K562 (cell line): ENCODE measurements around the gene EPN3. TPM values are rescaled to one million over a fixed set of nuclear protein-coding genes. Genes with fewer than 3 reads are reported as not detected.

Source experiments
- ATF7 ChIP-seq: fragments of 450-650 bp; IDR thresholded peaks from 2 replicates; pipeline ENCODE4 v1.7.1; 2014; ENCODE audit warnings: mild to moderate bottlenecking, moderate library complexity
- BRCA1 ChIP-seq, 2 experiments: fragments of 450-650 bp in 1 of 2; sonication (generic) in 1 of 2; formaldehyde crosslinking in 1 of 2; IDR thresholded peaks; 2 replicates each; pipeline versions ENCODE4 v1.5.0 to v1.6.1; 2017 to 2020; ENCODE audit warnings: mild to moderate bottlenecking in 1 of 2, missing genetic modification reagents in 1 of 2
- CBX1 ChIP-seq: sonication (generic); IDR thresholded peaks from 2 replicates; pipeline ENCODE4 v1.6.1; 2016; ENCODE audit warnings: antibody characterized with exemption, low read depth, mild to moderate bottlenecking
- CCAR2 ChIP-seq: fragments of 200-400 bp; formaldehyde crosslinking; IDR thresholded peaks from 2 replicates; pipeline ENCODE4 v1.6.1; 2017; ENCODE audit warnings: mild to moderate bottlenecking, low read depth, low read length
- CHCHD3 ChIP-seq: fragments of 250-450 bp; sonication (Bioruptor Pico); IDR thresholded peaks from 2 replicates; pipeline ENCODE4 v2.1.2; 2022; ENCODE audit warnings: mild to moderate bottlenecking
- ELF4 ChIP-seq: fragments of 450-650 bp; formaldehyde crosslinking; IDR thresholded peaks from 2 replicates; pipeline ENCODE4 v1.4.0; 2022; ENCODE audit warnings: missing genetic modification characterization
- GABPB2 ChIP-seq: fragments of 250-450 bp; sonication (Bioruptor Pico); conservative IDR thresholded peaks from 2 replicates; pipeline ENCODE4 v1.5.1; 2021; ENCODE audit warnings: mild to moderate bottlenecking
- HEY1 ChIP-seq: fragments of 250-450 bp; sonication (Bioruptor Pico); IDR thresholded peaks from 2 replicates; pipeline ENCODE4 v1.5.0; 2020; ENCODE audit warnings: mild to moderate bottlenecking, moderate library complexity, borderline replicate concordance
- HIVEP1 ChIP-seq: fragments of 250-450 bp; sonication (Bioruptor Pico); IDR thresholded peaks from 2 replicates; pipeline ENCODE4 v1.4.0; 2020; ENCODE audit warnings: mild to moderate bottlenecking
- HLTF ChIP-seq: fragments of 450-650 bp; IDR thresholded peaks from 2 replicates; pipeline ENCODE4 v1.6.1; 2016
- HOXB6 ChIP-seq: fragments of 250-450 bp; sonication (Bioruptor Pico); IDR thresholded peaks from 2 replicates; pipeline ENCODE4 v1.5.1; 2022; ENCODE audit warnings: mild to moderate bottlenecking, borderline replicate concordance
- KLF10 ChIP-seq: fragments of 250-450 bp; sonication (Bioruptor Pico); IDR thresholded peaks from 2 replicates; pipeline ENCODE4 v1.6.1; 2021; ENCODE audit warnings: matching md5 sums
- MEF2A ChIP-seq: IDR thresholded peaks from 2 replicates; pipeline ENCODE4 v1.6.1; 2011; ENCODE audit warnings: low read depth, mild to moderate bottlenecking, low read length, moderate library complexity; ENCODE audit not compliant: control insufficient read depth
- NR2F6 ChIP-seq: fragments of 450-650 bp; formaldehyde crosslinking; IDR thresholded peaks from 2 replicates; pipeline ENCODE4 v1.4.0; 2020; ENCODE audit warnings: mild to moderate bottlenecking
- NUFIP1 ChIP-seq: fragments of 450-650 bp; IDR thresholded peaks from 2 replicates; pipeline ENCODE4 v1.6.1; 2018; ENCODE audit not compliant: partially characterized antibody
- PML ChIP-seq: IDR thresholded peaks from 2 replicates; pipeline ENCODE4 v1.6.1; 2012; ENCODE audit warnings: low read length, inconsistent platforms
- SMARCE1 ChIP-seq: fragments of 450-650 bp; IDR thresholded peaks from 2 replicates; pipeline ENCODE4 v1.7.1; 2016; ENCODE audit warnings: mild to moderate bottlenecking
- THAP12 ChIP-seq: fragments of 250-450 bp; sonication (Bioruptor Pico); IDR thresholded peaks from 2 replicates; pipeline ENCODE4 v1.9.0; 2021; ENCODE audit warnings: mild to moderate bottlenecking, inconsistent platforms
- TOE1 ChIP-seq, 2 experiments: fragments of 450-650 bp in 1 of 2; sonication (generic) in 1 of 2; formaldehyde crosslinking in 1 of 2; IDR thresholded peaks; 2 replicates each; pipeline versions ENCODE4 v1.7.1 to v1.8.0; 2016 to 2022; ENCODE audit warnings: borderline replicate concordance in 2 of 2, mild to moderate bottlenecking in 2 of 2, antibody characterized with exemption in 1 of 2, inconsistent platforms in 1 of 2, low read depth in 1 of 2, missing genetic modification reagents in 1 of 2, moderate library complexity in 1 of 2
- XRCC5 ChIP-seq: fragments of 200-400 bp; formaldehyde crosslinking; IDR thresholded peaks from 2 replicates; pipeline ENCODE4 v1.6.1; 2017; ENCODE audit warnings: low read depth, mild to moderate bottlenecking, low read length
- ZFPM2 ChIP-seq: fragments of 250-450 bp; sonication (Bioruptor Pico); IDR thresholded peaks from 2 replicates; pipeline ENCODE4 v1.5.1; 2022; ENCODE audit warnings: mild to moderate bottlenecking
- ZNF311 ChIP-seq: fragments of 250-450 bp; sonication (Bioruptor Pico); IDR thresholded peaks from 2 replicates; pipeline ENCODE4 v1.4.0; 2020; ENCODE audit warnings: mild to moderate bottlenecking, moderate library complexity
- ZNF445 ChIP-seq: fragments of 250-450 bp; sonication (Bioruptor Pico); IDR thresholded peaks from 2 replicates; pipeline ENCODE4 v1.4.0; 2020; ENCODE audit warnings: low read depth, mild to moderate bottlenecking, moderate library complexity
- ZNF764 ChIP-seq: fragments of 250-450 bp; sonication (Bioruptor Pico); IDR thresholded peaks from 2 replicates; pipeline ENCODE4 v1.4.0; 2020; ENCODE audit warnings: low read depth, mild to moderate bottlenecking, moderate library complexity
- polyA plus RNA-seq, 8 experiments: library from polyadenylated mRNA; depleted of rRNA in 4 of 8; stranded (reverse) in 5 of 8; unstranded in 3 of 8; fragments of >200 nt; fragmentation: Nextera tagmentation in 2 of 8; fragmentation: Illumina TruSeq in 1 of 8; extraction: Ambion mirVana in 2 of 8; extraction: Trizol in 1 of 8; gene quantifications; 2 replicates each; pipeline versions ENCODE4 v1.2.1 to v1.2.3, GENCODE V29; 2011 to 2014; ENCODE audit warnings: inconsistent platforms in 1 of 8, missing spikeins in 1 of 8
- total RNA-seq, 7 experiments: library from RNA; depleted of rRNA in 6 of 7; stranded (reverse); fragments of >200 nt in 6 of 7; fragmentation: Illumina TruSeq in 2 of 7; extraction: Trizol in 2 of 7; gene quantifications; 2 replicates each; pipeline versions ENCODE4 v1.2.1 to v1.2.3, GENCODE V29; 2011 to 2021; ENCODE audit warnings: low replicate concordance in 1 of 7
- TF ChIP-seq, protein P1 (sequence below): sonication (generic); formaldehyde crosslinking; IDR thresholded peaks from 2 replicates; pipeline ENCODE4 v1.8.1; 2022; ENCODE audit warnings: missing genetic modification reagents
- TF ChIP-seq, protein P2 (sequence below): sonication (generic); formaldehyde crosslinking; IDR thresholded peaks from 2 replicates; pipeline ENCODE4 v1.8.0; 2022; ENCODE audit warnings: mild to moderate bottlenecking, missing genetic modification reagents

EPN3 gene
- total and polyA plus RNA-seq, 9 of the 15 experiments (the other 6 are each of a cell fraction or from before 2014, with no cell fraction given): 0.16 TPM; not detected in 8

- TF ChIP-seq BRCA1 (IDR thresholded peaks at IDR 0.05) (no peak), BRCA1 (CRISPR knock-in tag; IDR thresholded peaks at IDR 0.05) (no peak), ZNF311 (no peak), HOXB6 (no peak), KLF10 (CRISPR knock-in tag) (no peak), CBX1 (0 out of 2 replicates have a peak, but pooled peaks have one; percentile 25), ATF7 (peak; percentile 21; the same call in 1 of the 2 replicates), ZFPM2 (CRISPR knock-in tag) (no peak), GABPB2 (CRISPR knock-in tag) (no peak), CCAR2 (no peak), HIVEP1 (CRISPR knock-in tag) (no peak), SMARCE1 (no peak), XRCC5 (no peak), HLTF (no peak), HEY1 (CRISPR knock-in tag) (no peak), CHCHD3 (CRISPR knock-in tag) (no peak), THAP12 (CRISPR knock-in tag) (peak; percentile 36), TOE1 (IDR thresholded peaks at IDR 0.05; ENCODE audit: borderline replicate concordance) (no peak), TOE1 (CRISPR knock-in tag; IDR thresholded peaks at IDR 0.05; ENCODE audit: borderline replicate concordance, low read depth) (no peak), NUFIP1 (no peak), PML (no peak), ZNF764 (CRISPR knock-in tag) (no peak), ELF4 (CRISPR knock-in tag) (no peak), NR2F6 (CRISPR knock-in tag) (no peak), MEF2A (no peak), ZNF445 (CRISPR knock-in tag) (no peak)
- TF ChIP-seq, protein P1, sequence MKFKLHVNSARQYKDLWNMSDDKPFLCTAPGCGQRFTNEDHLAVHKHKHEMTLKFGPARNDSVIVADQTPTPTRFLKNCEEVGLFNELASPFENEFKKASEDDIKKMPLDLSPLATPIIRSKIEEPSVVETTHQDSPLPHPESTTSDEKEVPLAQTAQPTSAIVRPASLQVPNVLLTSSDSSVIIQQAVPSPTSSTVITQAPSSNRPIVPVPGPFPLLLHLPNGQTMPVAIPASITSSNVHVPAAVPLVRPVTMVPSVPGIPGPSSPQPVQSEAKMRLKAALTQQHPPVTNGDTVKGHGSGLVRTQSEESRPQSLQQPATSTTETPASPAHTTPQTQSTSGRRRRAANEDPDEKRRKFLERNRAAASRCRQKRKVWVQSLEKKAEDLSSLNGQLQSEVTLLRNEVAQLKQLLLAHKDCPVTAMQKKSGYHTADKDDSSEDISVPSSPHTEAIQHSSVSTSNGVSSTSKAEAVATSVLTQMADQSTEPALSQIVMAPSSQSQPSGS (CRISPR knock-in tag): no peak
- TF ChIP-seq, protein P2, sequence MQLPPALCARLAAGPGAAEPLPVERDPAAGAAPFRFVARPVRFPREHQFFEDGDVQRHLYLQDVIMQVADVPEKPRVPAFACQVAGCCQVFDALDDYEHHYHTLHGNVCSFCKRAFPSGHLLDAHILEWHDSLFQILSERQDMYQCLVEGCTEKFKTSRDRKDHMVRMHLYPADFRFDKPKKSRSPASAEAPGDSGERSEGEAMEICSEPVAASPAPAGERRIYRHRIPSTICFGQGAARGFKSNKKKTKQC: 0 out of 2 replicates have a peak, but pooled peaks have one; percentile 59
Observed at GRCh38 chr17:50541716-50542688, 9.5 kb downstream of the EPN3 start (continued).
